ENCODE measurements around the gene SLIT3.

DNA sequence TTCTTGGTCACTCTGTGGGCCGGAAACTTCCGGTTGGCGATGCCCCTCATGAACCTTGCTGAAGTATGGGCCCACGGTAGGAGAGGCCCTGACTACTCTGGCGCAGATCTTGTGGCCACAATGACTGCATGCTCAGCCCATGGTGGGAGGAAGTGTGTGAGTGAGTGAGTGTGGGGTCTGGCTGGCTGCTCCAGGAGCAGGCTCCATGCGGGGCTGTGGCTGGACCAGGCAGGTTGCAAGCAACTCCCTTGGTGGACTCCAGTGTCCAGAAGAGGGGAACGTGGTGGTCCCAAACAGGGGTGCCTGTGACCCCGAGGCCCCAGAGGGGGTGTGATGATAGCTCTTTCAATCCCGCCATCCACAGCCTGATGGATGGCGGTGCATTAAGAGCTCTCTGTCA, 686.3 kb downstream of the SLIT3 start:
- no peak for TF ChIP-seq CTCF (conservative IDR thresholded peaks at IDR 0.05)
- TF ChIP-seq EZH2 (IDR thresholded peaks at IDR 0.05; ENCODE audit: low read depth), result no peak

All from PC-9 (cell line).